ENCODE data around the gene CLPSL1.
A peak's percentile ranks its signal among the peaks of the same experiment; 100 is the strongest.

Gene CLPSL1

GRCh38 chr6:35795453-35796071 is 14.7 kb downstream of the CLPSL1 start:
- H3K27me3 Mint-ChIP-seq (ENCODE audit: low read depth): peaks cover 2% of the 10 kb centered on the region
- H3K36me3 Mint-ChIP-seq (ENCODE audit: low read depth): no peaks in the 10 kb centered on the region
- no peak overlapping the region for H3K27ac Mint-ChIP-seq
- H3K9me3 Mint-ChIP-seq: no peaks in the 10 kb centered on the region
- H3K4me3 Mint-ChIP-seq: no peak overlapping the region
- DNase-seq (ENCODE audit: low spot score): no peak
- no peaks in the 10 kb centered on the region for H3K4me1 Mint-ChIP-seq (ENCODE audit: low read depth)

DNA sequence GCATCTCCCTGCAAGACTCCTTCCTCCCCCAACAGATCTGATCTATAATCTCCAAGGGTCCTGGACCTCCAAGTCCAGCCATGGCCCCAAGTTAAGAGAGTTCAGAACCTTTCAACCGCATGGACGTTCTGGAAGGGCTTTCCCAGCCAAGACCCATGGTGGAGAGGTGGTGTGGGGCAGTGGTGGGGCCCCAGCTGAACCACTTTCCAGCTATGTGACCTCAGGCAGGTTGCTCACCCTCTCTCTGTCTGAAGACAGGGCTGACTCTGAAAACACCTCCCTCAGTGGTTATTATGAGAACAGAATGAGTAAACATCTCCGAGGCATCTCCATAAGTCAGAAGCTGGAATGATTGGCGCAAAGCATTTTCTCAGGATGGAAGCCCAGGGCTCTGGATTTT is 15.4 kb downstream of the CLPSL1 start:
- Mint-ChIP-seq H3K36me3 (ENCODE audit: low read depth) (no peaks in the 10 kb centered on the region), H3K4me3 (no peak overlapping the region), H3K27me3 (ENCODE audit: low read depth) (peaks cover 2% of the 10 kb centered on the region), H3K27ac (no peak overlapping the region), H3K4me1 (ENCODE audit: low read depth) (no peaks in the 10 kb centered on the region), H3K9me3 (no peaks in the 10 kb centered on the region)
- no peak for DNase-seq (ENCODE audit: low spot score)

DNA sequence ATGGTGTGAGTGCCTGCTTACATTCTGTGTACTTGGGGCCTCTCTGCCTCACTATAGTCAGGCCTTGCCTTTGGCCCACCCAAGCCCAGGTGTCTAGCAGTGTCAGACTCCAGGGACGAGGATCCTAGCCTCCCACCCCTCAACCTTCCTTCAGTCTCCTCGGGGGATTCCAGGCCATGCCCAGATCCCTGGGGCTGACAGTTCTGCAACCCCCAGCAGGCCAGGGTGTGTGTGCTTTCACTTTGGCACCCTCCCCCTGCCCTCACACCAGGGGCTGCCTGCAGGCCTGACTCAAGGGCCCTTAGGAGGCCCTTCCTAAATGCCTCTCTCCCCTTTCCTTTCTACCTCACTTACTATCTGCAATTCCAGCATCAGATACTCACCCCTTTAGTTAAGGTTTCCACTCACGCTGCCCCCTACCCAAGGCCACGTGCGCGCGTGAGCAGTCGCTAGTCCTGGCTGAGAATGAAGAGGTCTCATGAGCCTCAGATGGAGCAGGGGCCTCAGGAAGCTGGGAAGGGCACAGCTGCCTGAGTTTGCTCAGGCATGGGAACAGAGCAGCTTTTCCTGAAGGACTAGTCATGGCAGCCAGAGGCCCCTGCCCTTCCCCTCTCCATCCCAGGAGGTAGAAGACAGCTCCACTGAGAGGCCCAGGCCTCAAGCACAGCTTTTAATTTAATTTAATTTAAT is 17.2 kb downstream of the CLPSL1 start:
- Mint-ChIP-seq H3K27ac (no peak overlapping the region), H3K4me3 (no peak overlapping the region), H3K36me3 (ENCODE audit: low read depth) (no peaks in the 10 kb centered on the region), H3K4me1 (ENCODE audit: low read depth) (no peaks in the 10 kb centered on the region), H3K9me3 (no peaks in the 10 kb centered on the region), H3K27me3 (ENCODE audit: low read depth) (peaks cover 2% of the 10 kb centered on the region)
- no peak for DNase-seq (ENCODE audit: low spot score)

GRCh38 chr6:35798706-35799105 is 17.9 kb downstream of the CLPSL1 start:
- H3K36me3 Mint-ChIP-seq (ENCODE audit: low read depth): no peaks in the 10 kb centered on the region
- H3K4me1 Mint-ChIP-seq (ENCODE audit: low read depth): no peaks in the 10 kb centered on the region
- peaks cover 2% of the 10 kb centered on the region for H3K27me3 Mint-ChIP-seq (ENCODE audit: low read depth)
- no peak for DNase-seq (ENCODE audit: low spot score)
- no peaks in the 10 kb centered on the region for H3K9me3 Mint-ChIP-seq
- no peak overlapping the region for H3K4me3 Mint-ChIP-seq
- no peak overlapping the region for H3K27ac Mint-ChIP-seq

GRCh38 chr6:35801148-35801547 is 20.3 kb downstream of the CLPSL1 start:
- peaks cover 1% of the 10 kb centered on the region for H3K27me3 Mint-ChIP-seq (ENCODE audit: low read depth)
- H3K27ac Mint-ChIP-seq: no peak overlapping the region
- H3K36me3 Mint-ChIP-seq (ENCODE audit: low read depth): no peaks in the 10 kb centered on the region
- H3K9me3 Mint-ChIP-seq: no peaks in the 10 kb centered on the region
- DNase-seq (ENCODE audit: low spot score): no peak
- H3K4me3 Mint-ChIP-seq: no peak overlapping the region
- no peaks in the 10 kb centered on the region for H3K4me1 Mint-ChIP-seq (ENCODE audit: low read depth)

GRCh38 chr6:35804996-35805736 is 24.3 kb downstream of the CLPSL1 start, which contains the start of gene LHFPL5:
Gene LHFPL5 (plus strand): TSS chr6:35805352. CDS start chr6:35805671, 319 bp downstream.
- Mint-ChIP-seq H3K9me3 (no peaks in the 10 kb centered on the region), H3K4me3 (peak within 1 kb of the TSS; percentile 29)
- peak; percentile 62 for DNase-seq (ENCODE audit: low spot score)

DNA sequence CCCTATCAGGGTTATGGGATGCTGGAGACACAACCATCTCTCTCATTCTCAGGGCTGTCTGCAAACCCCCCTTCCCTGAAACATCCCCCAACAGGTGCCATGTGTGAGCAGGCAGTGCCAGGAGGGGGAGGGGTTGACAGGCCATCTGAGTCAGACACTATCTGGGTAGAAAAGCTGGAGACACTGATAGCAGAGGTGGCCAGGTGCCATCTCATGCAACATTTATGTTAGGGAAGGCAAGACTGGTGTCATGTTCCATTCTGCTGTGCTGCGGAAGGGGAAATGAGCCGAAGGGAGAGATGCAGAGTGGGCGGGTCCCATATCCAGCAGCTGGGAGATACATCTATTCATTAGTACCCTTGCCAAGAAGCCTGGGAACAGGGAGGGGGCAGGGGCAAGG is 27.9 kb downstream of the CLPSL1 start:
- H3K4me3 Mint-ChIP-seq: no peak overlapping the region
- H3K36me3 Mint-ChIP-seq (ENCODE audit: low read depth): no peaks in the 10 kb centered on the region
- peaks cover 2% of the 10 kb centered on the region for H3K4me1 Mint-ChIP-seq (ENCODE audit: low read depth)
- H3K27ac Mint-ChIP-seq: no peak overlapping the region
- no peak for DNase-seq (ENCODE audit: low spot score)
- H3K9me3 Mint-ChIP-seq: no peaks in the 10 kb centered on the region
- H3K27me3 Mint-ChIP-seq (ENCODE audit: low read depth): no peaks in the 10 kb centered on the region

More at GRCh38 chr6:35804996-35805736, 24.3 kb downstream of the CLPSL1 start, which contains the start of gene LHFPL5:
- Mint-ChIP-seq H3K4me1 (ENCODE audit: low read depth) (no peaks in the 10 kb centered on the region), H3K27me3 (ENCODE audit: low read depth) (no peaks in the 10 kb centered on the region), H3K36me3 (ENCODE audit: low read depth) (no peaks in the 10 kb centered on the region), H3K27ac (no peak within 1 kb of the TSS)

DNA sequence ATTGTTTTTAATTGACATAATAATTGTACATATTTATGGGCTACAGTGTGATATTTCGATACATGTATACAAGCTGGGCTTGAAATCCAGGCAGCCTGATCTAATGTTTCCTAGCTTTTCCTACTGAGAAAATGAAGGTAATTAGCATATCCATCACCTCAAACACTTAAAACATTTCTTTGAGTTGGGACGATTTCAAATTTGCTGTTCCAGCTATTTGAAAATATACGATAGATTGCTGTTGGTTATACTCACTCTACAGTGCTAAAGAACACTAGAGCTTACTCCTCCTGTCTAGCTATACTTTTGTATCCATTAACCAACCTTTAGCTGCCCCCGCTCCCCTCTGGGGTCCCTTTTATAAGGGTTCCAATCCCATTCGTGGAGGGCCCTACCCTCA is 29.0 kb downstream of the CLPSL1 start:
- Mint-ChIP-seq H3K4me1 (ENCODE audit: low read depth) (peaks cover 2% of the 10 kb centered on the region), H3K36me3 (ENCODE audit: low read depth) (no peaks in the 10 kb centered on the region), H3K4me3 (no peak overlapping the region), H3K9me3 (no peaks in the 10 kb centered on the region), H3K27ac (no peak overlapping the region), H3K27me3 (ENCODE audit: low read depth) (no peaks in the 10 kb centered on the region)
- no peak for DNase-seq (ENCODE audit: low spot score)

- H3K9me3 Mint-ChIP-seq: no peaks in the 10 kb centered on the region
- H3K27me3 Mint-ChIP-seq (ENCODE audit: low read depth): no peaks in the 10 kb centered on the region
- no peaks in the 10 kb centered on the region for H3K36me3 Mint-ChIP-seq (ENCODE audit: low read depth)
- H3K4me1 Mint-ChIP-seq (ENCODE audit: low read depth): peaks cover 2% of the 10 kb centered on the region
- no peak overlapping the region for H3K4me3 Mint-ChIP-seq
- DNase-seq (ENCODE audit: low spot score): no peak
- H3K27ac Mint-ChIP-seq: no peak overlapping the region
Measured at GRCh38 chr6:35810971-35811698, 30.3 kb downstream of the CLPSL1 start.

DNA sequence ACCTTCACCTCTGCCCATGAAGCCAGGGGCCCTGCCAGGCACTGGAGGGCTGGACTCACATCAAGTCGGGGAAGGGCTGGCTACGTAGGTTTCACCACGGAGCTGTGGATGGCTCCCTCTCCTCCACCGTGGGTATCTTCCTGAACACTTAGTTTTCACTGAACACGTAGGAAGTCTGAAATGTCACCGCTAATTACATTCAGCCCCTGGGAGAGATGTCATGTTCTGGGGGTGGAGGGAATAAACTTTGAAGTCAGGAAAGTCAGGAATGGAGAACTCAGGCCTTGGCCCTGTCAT is 30.8 kb downstream of the CLPSL1 start:
- Mint-ChIP-seq H3K4me3 (no peak overlapping the region), H3K27ac (no peak overlapping the region), H3K36me3 (ENCODE audit: low read depth) (no peaks in the 10 kb centered on the region), H3K4me1 (ENCODE audit: low read depth) (peaks cover 2% of the 10 kb centered on the region), H3K9me3 (no peaks in the 10 kb centered on the region), H3K27me3 (ENCODE audit: low read depth) (no peaks in the 10 kb centered on the region)
- no peak for DNase-seq (ENCODE audit: low spot score)

GRCh38 chr6:35817515-35817914 is 36.7 kb downstream of the CLPSL1 start:
- H3K27me3 Mint-ChIP-seq (ENCODE audit: low read depth): no peaks in the 10 kb centered on the region

DNA sequence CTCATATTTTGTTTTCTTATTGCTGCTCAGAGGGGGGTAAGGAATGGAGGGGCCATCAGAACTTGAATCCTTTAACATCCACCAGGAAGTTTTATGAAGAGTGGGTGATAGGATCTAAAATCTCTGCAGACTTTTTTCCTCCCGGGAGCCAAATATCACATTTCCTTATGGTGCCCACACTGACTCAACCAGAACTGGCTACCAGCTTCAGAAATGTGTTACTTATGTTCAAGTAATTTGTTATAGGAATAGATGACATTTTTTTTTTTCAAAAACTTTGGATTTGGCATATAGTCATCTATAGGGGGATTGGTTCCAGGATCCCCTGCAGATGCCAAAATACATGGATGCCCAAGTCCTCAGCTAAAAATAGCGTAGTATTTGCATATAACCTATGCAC is 42.8 kb downstream of the CLPSL1 start:
- no peak overlapping the region for H3K4me3 Mint-ChIP-seq
- H3K36me3 Mint-ChIP-seq (ENCODE audit: low read depth): no peaks in the 10 kb centered on the region
- no peak overlapping the region for H3K27ac Mint-ChIP-seq
- H3K27me3 Mint-ChIP-seq (ENCODE audit: low read depth): no peaks in the 10 kb centered on the region
- no peak for DNase-seq (ENCODE audit: low spot score)
- no peaks in the 10 kb centered on the region for H3K4me1 Mint-ChIP-seq (ENCODE audit: low read depth)
- H3K9me3 Mint-ChIP-seq: no peaks in the 10 kb centered on the region

More at GRCh38 chr6:35817515-35817914, 36.7 kb downstream of the CLPSL1 start:
- no peaks in the 10 kb centered on the region for H3K4me1 Mint-ChIP-seq (ENCODE audit: low read depth)
- no peak for DNase-seq (ENCODE audit: low spot score)
- no peak overlapping the region for H3K4me3 Mint-ChIP-seq
- H3K9me3 Mint-ChIP-seq: no peaks in the 10 kb centered on the region
- no peak overlapping the region for H3K27ac Mint-ChIP-seq
- H3K36me3 Mint-ChIP-seq (ENCODE audit: low read depth): no peaks in the 10 kb centered on the region

- DNase-seq (ENCODE audit: low spot score): no peak
- no peak overlapping the region for H3K27ac Mint-ChIP-seq
- no peaks in the 10 kb centered on the region for H3K27me3 Mint-ChIP-seq (ENCODE audit: low read depth)
- no peak overlapping the region for H3K4me3 Mint-ChIP-seq
- no peaks in the 10 kb centered on the region for H3K9me3 Mint-ChIP-seq
- H3K36me3 Mint-ChIP-seq (ENCODE audit: low read depth): no peaks in the 10 kb centered on the region
- no peaks in the 10 kb centered on the region for H3K4me1 Mint-ChIP-seq (ENCODE audit: low read depth)
Measured at GRCh38 chr6:35824552-35825192, 43.9 kb downstream of the CLPSL1 start.

Measured in T-helper 2 cell treated with Interferon-gamma antibody and Interleukin-4, amounts not matched to agents 5 μg/mL and 100 μg/mL, for 36 hours (primary cell).